Measurements from ENCODE around the gene ATP9B.

ATP9B gene

DNA sequence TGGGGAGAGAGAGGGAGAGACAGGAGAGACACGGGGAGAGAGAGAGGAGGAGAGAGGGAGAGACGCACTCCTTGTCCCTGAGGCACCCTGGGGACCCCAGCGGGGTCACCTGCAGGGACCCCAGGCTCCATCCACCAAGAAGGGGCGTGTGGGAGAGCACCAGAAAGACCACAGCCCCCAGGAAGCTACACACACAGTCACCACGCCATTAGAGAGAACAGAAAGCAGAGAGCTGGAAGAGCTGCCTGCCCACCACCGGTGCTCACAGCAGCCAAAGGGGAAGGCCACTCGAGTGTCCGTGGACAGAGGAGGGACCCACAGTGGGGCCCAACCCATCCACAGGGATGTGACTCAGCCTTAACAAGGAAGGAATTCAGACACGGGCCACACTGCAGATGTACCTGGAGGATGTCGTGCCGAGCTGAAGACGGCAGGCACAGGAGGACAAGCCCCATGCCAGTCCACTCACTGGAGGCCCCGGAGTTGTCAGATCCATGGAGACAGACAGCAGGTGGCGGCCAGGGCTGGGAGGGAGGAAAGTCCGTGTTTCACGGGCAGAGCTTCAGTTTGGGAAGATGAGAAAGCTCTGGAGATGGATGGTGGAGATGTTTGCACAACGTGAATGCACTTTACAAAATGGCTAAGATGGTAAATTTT, 315.1 kb downstream of the ATP9B start:
- DNase-seq: no peak

DNA sequence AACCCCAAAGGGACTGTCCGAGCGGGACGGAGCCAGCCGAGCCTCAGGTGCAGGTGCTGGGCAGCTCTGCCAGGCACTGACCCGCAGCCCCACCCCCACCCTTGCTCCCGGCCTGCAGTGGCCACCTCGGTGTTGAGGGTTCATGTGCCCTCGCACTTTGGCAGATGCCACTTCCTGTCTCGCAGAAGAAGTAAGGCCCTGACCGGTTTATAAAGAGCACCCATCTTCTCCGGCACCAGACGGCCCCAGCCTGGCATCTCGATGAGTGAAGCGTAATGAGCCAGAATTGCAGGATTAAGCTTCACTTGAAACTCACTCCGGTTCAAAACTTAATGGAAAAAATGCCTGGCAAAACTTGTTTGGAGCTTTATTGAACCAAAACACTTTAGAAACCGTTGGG, 315.6 kb downstream of the ATP9B start:
- DNase-seq: no peak

DNA sequence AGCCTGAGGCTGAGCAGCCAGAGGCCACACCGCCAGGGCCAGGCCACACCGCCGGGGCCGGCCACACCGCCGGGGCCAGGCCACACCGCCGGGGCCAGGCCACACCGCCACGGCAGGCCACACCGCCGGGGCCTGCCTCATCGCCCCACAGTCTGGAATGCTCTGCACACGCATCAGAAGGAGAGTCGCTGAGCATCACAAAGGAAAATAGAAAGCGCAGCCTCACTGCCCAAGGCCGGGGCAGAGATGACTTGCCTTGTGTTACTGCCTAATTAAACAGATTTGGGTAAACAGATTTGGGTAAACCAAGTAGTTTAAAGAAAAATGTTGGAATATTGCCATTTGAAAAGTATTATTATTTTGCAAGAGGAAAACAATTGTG, 316.1 kb downstream of the ATP9B start:
- no peak for DNase-seq

GRCh38 chr18:79385708-79386341, 316.6 kb downstream of the ATP9B start:
- DNase-seq: no peak

- no peak for DNase-seq
Measured at GRCh38 chr18:79386547-79386946, 317.4 kb downstream of the ATP9B start.

- no peak for DNase-seq
Measured at GRCh38 chr18:79387214-79387613, 318.0 kb downstream of the ATP9B start.

DNA sequence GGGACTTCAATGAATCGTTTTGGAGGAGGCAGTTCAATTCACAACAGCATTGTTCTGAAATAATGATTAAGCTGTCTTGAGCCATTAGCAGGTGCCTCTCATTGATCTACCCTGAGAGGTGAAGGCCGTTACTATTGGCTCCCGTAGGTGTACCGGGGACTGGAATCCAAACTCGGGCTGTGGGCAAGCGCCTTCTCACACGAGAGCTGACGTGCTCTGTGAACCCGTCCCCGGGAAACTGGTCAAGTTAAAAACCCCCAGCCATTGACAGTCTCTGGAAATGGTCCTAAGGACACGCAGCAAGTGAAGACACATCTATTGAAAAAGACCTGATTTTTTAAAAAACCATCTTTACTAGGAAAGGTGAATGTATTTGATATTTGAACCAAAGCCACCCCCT, 318.4 kb downstream of the ATP9B start:
- no peak for DNase-seq

- no peak for DNase-seq
Measured at GRCh38 chr18:79388043-79388442, 318.8 kb downstream of the ATP9B start.

GRCh38 chr18:79389689-79390088, 320.5 kb downstream of the ATP9B start:
- no peak for DNase-seq

GRCh38 chr18:79392226-79392625, 323.0 kb downstream of the ATP9B start:
- DNase-seq: no peak

DNA sequence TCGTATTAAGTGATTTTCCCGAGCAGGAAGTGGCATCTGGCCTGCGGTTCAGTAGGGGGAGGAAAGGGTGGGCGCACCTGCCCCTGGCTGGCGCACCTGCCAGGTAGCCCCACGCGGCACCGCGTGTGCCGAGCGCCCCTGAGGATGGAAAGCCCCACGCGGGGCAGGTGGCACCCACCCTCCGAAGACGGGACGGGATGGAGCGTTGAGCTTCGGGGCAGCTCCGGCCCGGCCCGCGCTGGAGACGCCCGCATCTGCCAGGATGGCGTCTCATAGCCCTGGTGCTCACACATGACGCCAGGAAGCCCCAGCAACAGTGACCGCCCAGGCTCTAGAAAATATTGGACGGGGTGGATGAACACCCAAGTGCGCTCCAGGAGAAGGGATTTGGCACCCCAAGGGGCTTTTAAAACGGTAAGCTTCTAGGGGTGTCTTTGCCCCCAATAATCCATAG, 324.0 kb downstream of the ATP9B start:
- no peak for DNase-seq

DNA sequence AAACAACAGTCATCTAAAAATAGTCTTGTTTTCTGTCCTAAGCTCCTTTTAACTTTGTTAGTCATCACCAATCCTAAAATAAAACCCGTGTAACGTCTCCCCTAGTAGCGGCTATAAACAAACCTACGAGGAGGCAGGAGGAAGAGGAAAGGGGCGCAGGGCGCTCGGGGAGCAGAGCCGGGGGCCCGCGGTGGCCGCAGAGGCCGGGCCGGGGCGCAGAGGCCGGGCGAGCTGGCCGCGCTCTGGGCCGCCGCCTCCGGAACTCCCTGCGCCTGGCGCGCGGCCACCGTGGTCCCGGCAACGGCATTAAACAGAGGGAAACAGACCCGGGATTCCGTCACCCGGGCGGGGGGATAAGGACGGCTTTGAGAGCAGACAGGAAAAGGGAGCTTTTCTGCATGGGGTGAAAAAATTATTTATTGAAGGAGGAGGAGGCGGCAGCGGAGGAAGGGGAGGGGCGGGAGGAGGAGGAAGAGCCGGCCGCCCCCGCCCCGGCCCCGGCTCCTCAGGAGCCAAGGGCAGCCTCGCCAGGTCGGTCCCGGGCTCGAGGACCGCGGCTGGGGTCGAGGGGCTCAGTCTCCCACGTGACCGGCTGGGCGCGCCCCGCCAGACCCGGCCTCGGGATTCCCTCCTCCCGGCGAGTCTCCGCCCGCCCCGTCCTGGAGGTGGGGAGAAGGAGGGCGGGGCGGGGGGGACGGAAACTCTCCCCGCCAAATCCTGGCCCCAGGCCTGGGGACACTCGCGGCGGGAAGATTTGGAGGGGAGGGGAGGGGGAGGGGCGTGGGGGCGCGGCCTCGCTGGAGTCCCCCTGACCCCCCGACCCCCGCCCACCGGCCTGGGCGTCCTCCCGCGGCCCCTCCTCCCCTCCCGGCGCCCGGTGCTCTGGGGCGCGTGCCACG, 324.7 kb downstream of the ATP9B start:
- no peak for DNase-seq

DNA sequence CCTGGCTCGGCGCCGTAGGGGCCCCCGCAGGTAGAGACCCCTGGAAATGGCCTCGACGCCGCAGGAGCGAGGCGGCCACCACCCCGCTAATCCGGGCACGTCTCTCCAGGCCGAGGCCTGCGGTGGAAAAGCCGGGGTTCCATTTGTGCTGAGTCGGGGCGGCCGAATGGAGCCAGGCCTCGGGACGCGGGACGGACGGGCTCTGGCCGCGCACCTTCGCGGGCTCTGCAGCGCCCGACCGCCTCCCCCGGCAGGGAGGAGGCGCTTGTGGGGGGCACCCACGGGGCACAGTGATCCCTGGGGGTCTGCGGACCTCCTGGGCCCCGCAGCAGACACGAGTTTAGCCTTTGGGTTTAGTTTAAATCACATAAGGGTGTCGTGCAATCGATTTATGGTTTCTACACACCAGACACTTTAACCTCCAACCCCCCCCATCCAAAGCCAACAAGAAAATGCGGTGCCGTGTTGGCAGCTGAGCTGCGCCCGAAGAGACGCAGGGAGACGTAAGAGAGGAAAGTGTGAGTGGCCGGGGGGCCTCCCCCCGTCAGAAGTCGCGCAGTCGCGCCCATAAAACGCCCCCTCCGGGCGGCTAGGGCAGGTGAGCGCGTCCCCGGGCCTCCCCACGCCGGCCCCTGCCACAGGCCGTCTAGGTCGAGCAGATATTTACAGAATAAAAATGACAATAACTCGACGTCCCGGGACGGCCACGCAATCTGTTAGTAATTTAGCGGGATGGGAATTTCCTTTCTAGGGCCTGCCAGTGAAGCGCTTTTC, 325.5 kb downstream of the ATP9B start:
- no peak for DNase-seq

DNA sequence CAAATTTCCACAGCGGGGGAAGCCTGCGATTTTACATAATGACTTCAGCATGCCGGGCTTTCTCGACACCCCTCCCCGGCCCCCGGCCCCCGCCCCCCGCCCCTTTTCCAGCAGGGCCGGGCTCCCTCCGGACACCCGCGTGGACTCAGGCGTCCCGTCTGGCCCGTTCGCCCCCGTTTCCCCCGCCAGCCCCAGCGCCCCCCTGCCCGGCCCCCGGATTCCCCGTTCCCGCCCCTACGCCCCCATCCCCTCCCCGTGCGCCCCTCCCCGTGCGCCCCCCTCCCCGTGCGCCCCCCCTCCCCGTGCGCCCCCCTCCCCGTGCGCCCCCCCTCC, 326.1 kb downstream of the ATP9B start:
- DNase-seq: no peak

- no peak for DNase-seq
Measured at GRCh38 chr18:79395761-79396404, 326.7 kb downstream of the ATP9B start, which contains the start of gene NFATC1. TSS of gene NFATC1 (plus strand) at chr18:79395930. CDS start at chr18:79396225, 295 bp downstream.

DNA sequence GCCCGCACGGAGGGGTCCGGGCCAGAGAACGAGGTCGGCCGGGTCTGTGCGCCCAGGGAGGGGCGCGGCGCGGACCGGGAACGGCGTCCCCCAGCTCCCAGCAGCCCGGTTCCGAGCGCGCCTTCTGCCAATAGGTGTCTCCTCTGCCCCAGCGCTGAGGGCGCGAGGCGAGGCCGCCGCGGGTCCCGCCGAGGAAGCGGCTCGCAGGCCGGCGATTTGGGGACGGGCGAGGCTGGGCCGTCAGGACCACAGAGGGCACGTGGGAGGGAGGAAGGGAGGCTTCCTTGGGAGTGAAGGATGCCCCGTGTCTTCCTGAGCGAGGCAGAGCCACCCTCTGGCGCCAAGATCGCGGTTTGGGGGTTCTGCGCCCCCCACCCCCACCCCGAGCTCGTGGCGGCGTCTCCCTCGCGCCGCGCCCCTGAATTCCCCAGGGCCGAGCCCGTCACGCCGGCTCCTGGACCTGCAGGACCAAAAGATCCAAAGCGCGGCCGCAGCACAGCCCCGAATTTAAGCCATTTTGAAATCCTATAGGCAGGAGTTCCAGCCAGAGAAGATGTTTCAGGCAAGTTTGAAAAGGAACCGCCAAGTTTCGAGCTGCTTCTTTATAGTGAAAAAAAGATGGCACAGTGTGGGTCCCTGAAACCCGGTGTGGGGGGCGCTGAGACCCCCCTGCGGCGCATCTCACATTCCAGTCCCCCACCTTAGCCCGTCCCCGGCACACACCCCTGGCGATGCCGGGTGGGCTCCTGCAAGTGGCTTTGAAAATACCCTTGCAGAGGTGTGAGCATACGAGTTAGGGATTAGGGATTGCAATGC, 327.4 kb downstream of the ATP9B start:
- DNase-seq: no peak

GRCh38 chr18:79397247-79397829, 328.1 kb downstream of the ATP9B start:
- no peak for DNase-seq

DNA sequence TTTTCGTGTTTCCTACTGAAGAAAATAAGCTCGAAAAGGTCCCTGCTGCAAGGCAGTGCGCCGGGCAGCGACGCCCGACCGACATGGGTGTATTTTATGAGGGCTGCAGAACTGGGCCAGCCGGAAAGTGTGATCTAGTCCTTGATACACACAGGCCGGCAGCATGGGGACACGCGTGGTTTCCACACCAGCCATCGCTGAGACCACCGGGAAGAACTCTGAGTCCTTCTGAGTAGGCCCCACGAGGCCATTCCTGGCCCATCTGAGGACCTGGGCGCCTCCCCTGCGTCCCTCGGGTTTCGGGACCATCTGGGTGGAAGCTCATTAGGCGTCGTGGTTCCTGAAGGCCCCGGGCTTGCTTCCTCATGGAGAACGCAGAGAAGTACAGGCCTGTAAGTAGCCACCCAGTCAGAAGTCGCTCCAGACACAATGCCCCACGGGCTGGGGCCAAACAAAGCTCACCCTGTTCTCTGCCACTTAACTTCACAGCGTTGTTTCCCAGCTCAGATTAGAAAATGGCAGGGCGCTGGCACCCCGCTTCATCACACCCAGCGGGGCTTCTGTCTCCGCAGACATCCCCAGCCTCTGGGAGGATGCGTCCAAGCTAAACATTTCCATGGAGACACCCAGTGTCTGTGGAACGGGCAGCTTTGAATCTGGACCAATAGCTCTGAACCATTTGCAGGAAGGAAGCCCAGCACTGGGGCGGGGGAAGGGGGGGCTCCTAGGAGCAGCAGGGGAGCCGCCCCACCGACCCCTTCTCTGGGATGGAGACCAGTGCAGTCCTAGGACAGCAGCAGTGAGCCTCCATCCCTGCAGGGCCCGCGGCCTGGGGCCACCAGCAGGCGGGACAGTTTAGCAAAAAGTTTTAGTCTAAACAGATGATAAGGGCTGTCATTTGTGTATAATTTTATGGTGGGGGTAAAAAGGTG, 328.9 kb downstream of the ATP9B start:
- no peak for DNase-seq

- no peak for DNase-seq
Measured at GRCh38 chr18:79399275-79400081, 330.3 kb downstream of the ATP9B start.

All from NCI-H187 treated with DMSO at 0.1 percent for 48 hours (cell line).